OCI-LY1 (cell line): ENCODE results near the gene PABPN1L.

Experiments used
- CTCF ChIP-seq: fragments of 200-600 bp; sonication (generic), shearing (Covaris generic); IDR thresholded peaks from 2 replicates; pipeline ENCODE4 v1.5.1; 2017; ENCODE audit warnings: mild to moderate bottlenecking, antibody characterized with exemption, low read length, moderate library complexity, mixed read lengths
- EZH2 ChIP-seq: fragments of 200-600 bp; sonication (generic), shearing (Covaris generic); IDR thresholded peaks from 2 replicates; pipeline ENCODE4 v1.8.0; 2017; ENCODE audit warnings: borderline replicate concordance, mixed run types, mild to moderate bottlenecking, antibody characterized with exemption, low read length, moderate library complexity, mixed read lengths

DNA sequence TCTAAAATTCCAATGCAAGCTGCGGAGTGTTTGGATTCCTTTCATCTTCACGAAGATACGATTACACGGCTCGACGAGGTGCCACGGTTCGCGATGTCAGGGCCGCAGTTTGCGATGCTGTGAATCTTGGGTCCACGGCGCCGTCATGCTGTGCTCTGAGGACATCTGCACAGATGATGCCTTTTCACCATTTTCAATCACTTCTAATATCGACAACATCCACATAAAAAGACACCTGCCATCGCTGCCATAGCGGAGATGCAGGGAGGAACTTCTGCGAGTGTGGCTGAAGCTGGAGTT is 47.9 kb downstream of the PABPN1L start:
- TF ChIP-seq CTCF: no peak
- no peak for TF ChIP-seq EZH2
